Measurements from ENCODE around the gene MOB3A.

The MOB3A gene

GRCh38 chr19:2039089-2039958, 56.8 kb downstream of the MOB3A start:
- TF ChIP-seq, protein P1, sequence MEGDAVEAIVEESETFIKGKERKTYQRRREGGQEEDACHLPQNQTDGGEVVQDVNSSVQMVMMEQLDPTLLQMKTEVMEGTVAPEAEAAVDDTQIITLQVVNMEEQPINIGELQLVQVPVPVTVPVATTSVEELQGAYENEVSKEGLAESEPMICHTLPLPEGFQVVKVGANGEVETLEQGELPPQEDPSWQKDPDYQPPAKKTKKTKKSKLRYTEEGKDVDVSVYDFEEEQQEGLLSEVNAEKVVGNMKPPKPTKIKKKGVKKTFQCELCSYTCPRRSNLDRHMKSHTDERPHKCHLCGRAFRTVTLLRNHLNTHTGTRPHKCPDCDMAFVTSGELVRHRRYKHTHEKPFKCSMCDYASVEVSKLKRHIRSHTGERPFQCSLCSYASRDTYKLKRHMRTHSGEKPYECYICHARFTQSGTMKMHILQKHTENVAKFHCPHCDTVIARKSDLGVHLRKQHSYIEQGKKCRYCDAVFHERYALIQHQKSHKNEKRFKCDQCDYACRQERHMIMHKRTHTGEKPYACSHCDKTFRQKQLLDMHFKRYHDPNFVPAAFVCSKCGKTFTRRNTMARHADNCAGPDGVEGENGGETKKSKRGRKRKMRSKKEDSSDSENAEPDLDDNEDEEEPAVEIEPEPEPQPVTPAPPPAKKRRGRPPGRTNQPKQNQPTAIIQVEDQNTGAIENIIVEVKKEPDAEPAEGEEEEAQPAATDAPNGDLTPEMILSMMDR (IDR thresholded peaks at IDR 0.05; ENCODE audit: extremely low read depth, insufficient read depth, missing control alignments): no peak
- DNase-seq (ENCODE audit: low spot score): no peak
- in situ Hi-C loops (cut with MboI; ENCODE audit: low pct_unique_long_range_greater_than_20kb, low sequenced_read_pairs, unreplicated experiment): no loop called here

DNA sequence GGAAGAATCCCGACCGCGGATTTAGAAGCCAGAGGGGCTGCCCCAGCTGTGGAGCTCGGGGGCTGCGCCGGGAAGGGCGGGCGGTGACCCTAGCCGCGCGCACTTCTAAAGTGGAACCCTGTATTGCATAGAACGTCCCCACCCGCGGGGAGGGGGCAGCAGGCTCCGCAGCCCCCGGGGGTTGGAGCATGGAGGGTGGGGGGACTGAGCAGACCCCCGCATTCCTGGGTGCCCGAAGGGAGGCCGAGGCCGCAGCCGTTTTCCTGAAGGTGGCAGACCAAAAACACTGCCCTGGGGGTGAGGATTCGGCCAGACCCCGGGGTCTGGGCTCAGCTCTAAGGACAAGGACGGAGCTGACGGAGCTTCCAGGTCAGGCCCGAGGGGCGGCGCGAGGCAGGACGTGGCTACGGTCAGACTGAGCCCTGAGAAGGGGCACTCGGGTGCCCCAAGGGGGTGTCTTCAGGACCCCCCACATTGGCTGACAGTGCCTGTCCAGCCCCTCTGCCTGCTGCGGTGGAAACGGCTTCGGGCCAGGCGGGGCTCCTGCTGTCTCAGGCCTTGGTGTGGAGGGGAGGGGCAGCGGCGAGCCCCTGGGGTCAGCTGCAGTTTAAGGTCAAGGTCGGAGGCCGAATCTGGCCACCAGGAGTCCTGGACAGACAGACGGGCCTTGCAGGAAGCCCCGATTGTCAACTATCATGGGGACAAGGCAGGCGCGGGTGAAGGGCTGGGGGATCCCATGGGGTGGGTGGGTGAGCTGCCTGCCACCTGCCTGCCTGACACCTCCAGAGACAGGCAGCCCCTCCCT, 57.6 kb downstream of the MOB3A start:
- DNase-seq (ENCODE audit: low spot score): no peak
- TF ChIP-seq, protein P1 (IDR thresholded peaks at IDR 0.05; ENCODE audit: extremely low read depth, insufficient read depth, missing control alignments): no peak
- in situ Hi-C loops (cut with MboI; ENCODE audit: low pct_unique_long_range_greater_than_20kb, low sequenced_read_pairs, unreplicated experiment): no loop called here

DNA sequence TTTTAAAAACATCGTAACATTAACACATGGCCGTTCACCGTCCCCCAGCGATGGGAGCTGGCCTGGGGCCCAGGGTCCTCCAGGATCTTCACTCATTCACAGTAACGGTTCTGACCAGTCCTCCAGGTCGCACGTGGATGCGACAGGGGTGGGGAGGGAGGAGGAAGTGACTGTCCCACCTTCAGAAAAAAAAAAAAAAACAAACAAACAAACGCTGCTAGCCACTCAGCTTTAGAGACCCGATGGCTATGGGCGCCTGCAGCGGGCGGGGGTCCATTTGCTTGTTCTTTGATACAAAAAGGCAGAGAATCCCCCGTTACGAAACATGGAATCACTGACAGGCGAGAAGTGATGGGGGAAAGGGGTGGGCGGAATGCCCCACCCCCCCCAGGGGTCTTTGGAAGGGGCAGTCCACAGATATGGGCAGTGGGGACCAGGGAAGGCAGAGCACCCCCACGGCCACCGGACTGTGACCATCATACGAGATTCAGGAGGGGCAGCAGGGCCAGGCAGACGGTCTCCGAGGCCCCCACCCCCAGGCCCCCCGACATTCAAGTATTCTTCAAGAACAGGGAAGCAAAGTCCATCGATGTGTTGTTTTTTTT, 58.4 kb downstream of the MOB3A start:
- no peak for DNase-seq (ENCODE audit: low spot score)
- TF ChIP-seq, protein P1 (IDR thresholded peaks at IDR 0.05; ENCODE audit: extremely low read depth, insufficient read depth, missing control alignments): no peak
- in situ Hi-C loops (cut with MboI; ENCODE audit: low pct_unique_long_range_greater_than_20kb, low sequenced_read_pairs, unreplicated experiment): no loop called here

GRCh38 chr19:2036424-2036823, 59.7 kb downstream of the MOB3A start:
- no peak for DNase-seq (ENCODE audit: low spot score)
- TF ChIP-seq, protein P1 (IDR thresholded peaks at IDR 0.05; ENCODE audit: extremely low read depth, insufficient read depth, missing control alignments): no peak
- in situ Hi-C loops (cut with MboI; ENCODE audit: low pct_unique_long_range_greater_than_20kb, low sequenced_read_pairs, unreplicated experiment): no loop called here

DNA sequence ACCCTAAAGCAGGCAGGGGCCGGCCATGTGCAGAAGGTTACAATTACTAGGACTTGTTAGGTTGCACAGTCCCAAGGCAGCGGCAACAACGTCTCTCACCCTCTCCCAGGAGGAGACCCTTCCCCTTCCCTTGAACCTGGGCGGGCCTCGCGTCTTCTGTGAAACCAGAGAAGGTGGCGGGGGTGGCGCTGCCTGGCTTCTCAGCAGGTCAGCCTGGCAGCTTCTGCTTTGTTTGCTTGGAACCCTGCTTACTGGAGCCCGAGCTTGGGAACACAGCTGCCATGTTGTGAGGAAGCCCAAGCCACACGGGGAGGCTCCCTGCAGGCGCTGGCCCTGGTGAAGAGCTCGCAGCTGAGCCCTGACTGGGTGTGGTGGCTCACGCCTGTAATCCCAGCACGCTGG, 60.5 kb downstream of the MOB3A start:
- TF ChIP-seq, protein P1 (IDR thresholded peaks at IDR 0.05; ENCODE audit: extremely low read depth, insufficient read depth, missing control alignments): no peak
- DNase-seq (ENCODE audit: low spot score): no peak
- in situ Hi-C loops (cut with MboI; ENCODE audit: low pct_unique_long_range_greater_than_20kb, low sequenced_read_pairs, unreplicated experiment): no loop called here
